Immature natural killer cell (primary cell): ENCODE data around the gene CDKL4. TPM values are rescaled to one million over a fixed set of nuclear protein-coding genes. Genes with fewer than 3 reads are reported as not detected.
"Not testable (repeated sequence)": the region's sequence is repeated elsewhere in the genome, so short reads cannot be mapped to it uniquely, and the experiment has no call there.

Experiments used
- DNase-seq, 3 donors: peaks; one replicate each; pipeline ENCODE4 v3.0.0; 2022; ENCODE audit warnings: mixed read lengths in 1 of 3
- H3K27ac Mint-ChIP-seq, 6 donors: one replicate each; pipeline ENCODE4 v1.8.0; 2020; ENCODE audit warnings: mixed read lengths in 6 of 6, mild to moderate bottlenecking in 5 of 6, inconsistent platforms in 4 of 6, moderate library complexity in 3 of 6
- H3K27me3 Mint-ChIP-seq, 3 donors: one replicate each; pipeline ENCODE4 v1.8.0; 2020 to 2021; ENCODE audit warnings: low read depth in 3 of 3, mild to moderate bottlenecking in 3 of 3, mixed read lengths in 3 of 3, moderate library complexity in 3 of 3, inconsistent platforms in 1 of 3
- H3K36me3 Mint-ChIP-seq, 3 donors: one replicate each; pipeline ENCODE4 v1.8.0; 2020; ENCODE audit warnings: mixed read lengths in 3 of 3, inconsistent platforms in 2 of 3, mild to moderate bottlenecking in 2 of 3
- H3K4me1 Mint-ChIP-seq, 2 donors: one replicate each; pipeline ENCODE4 v1.8.0; 2020; ENCODE audit warnings: inconsistent platforms in 2 of 2, mild to moderate bottlenecking in 2 of 2, mixed read lengths in 2 of 2, moderate library complexity in 1 of 2
- H3K4me3 Mint-ChIP-seq, 5 donors: one replicate each; pipeline ENCODE4 v1.8.0; 2020; ENCODE audit warnings: mild to moderate bottlenecking in 5 of 5, mixed read lengths in 5 of 5, inconsistent platforms in 3 of 5, moderate library complexity in 3 of 5
- H3K9me3 Mint-ChIP-seq, 6 donors: one replicate each; pipeline ENCODE4 v1.8.0; 2020; ENCODE audit warnings: mild to moderate bottlenecking in 6 of 6, mixed read lengths in 6 of 6, inconsistent platforms in 4 of 6, moderate library complexity in 3 of 6
- polyA plus RNA-seq, 3 donors: library from polyadenylated mRNA; unstranded; fragments of 300-500 nt; fragmentation: Illumina TruSeq; gene quantifications; one replicate each; pipeline ENCODE4 v1.2.3, GENCODE V29; 2021

CDKL4 gene
- polyA plus RNA-seq, 3 donors from 2014 or later = not detected

DNA sequence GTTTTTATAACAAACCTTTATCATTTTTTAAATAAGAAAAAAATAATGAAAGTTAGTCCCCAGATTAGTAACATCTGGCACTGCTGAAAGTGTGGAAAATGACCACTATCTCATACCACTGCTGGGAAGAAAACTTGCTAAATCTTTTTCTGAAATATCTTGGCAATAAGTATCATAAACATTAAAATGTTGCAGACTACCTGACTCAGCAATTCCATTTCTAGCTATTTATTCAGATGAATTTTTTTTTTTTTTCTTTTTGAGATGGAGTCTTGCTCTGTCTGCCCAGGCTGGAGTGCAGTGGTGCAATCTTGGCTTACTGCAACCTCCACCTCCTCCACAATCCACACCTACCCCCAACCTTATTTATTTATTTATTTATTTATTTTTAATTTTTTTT, 87.7 kb downstream of the CDKL4 start:
- H3K27ac Mint-ChIP-seq = no peak overlapping the region

DNA sequence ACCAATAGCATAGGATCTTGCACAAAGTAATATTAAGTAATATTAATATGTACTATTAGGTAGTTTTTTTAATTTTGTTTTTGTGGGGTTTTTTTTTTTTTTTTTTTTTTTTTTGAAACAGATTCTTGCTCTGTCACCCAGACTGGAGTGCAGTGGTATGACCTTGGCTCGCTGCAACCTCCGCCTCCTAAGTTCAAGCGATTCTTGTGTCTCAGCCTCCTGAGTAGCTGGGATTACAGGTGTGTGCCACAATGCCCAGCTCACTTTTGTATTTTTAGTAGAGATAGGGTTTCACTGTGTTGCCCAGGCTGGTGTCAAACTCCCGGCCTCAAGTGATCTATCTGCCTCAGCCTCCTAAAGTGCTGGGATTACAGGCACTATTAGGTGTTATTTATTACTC, 88.2 kb downstream of the CDKL4 start:
- H3K4me3 Mint-ChIP-seq, H3K36me3 Mint-ChIP-seq, DNase-seq, H3K9me3 Mint-ChIP-seq, H3K4me1 Mint-ChIP-seq, H3K27me3 Mint-ChIP-seq, H3K27ac Mint-ChIP-seq: not testable (repeated sequence)

More for the DNA sequence above, 87.7 kb downstream of the CDKL4 start:
- Mint-ChIP-seq H3K9me3 (no peaks in the 10 kb centered on the region), H3K4me1 (no peaks in the 10 kb centered on the region), H3K36me3 (no peaks in the 10 kb centered on the region), H3K27me3 (peaks cover 0 to 2% (median 0%) of the 10 kb centered on the region in 3 donors), H3K4me3 (no peak overlapping the region)
- DNase-seq = no peak

DNA sequence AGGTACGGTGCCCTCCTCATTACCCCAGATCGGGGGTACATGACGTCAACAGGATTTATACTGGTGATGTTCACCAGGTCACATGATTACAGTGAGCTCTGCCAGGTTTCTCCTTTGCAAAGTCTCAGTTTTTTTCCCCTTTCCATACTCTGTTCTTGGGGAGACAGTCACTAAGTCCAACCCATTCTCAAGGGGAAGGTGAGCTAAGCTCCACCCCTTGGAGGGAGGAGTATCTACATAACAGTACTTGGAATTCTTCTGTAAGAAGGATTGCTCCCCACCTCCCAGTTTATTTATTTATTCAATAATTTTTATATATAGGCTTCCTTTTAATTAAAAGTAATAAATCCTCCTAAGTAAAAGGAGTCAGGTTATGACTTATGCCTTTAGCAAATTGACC, 88.8 kb downstream of the CDKL4 start:
- peaks cover 0 to 2% (median 0%) of the 10 kb centered on the region in 3 donors for H3K27me3 Mint-ChIP-seq
- H3K4me3 Mint-ChIP-seq = no peak overlapping the region
- H3K36me3 Mint-ChIP-seq = no peaks in the 10 kb centered on the region
- no peaks in the 10 kb centered on the region for H3K9me3 Mint-ChIP-seq
- DNase-seq = no peak
- H3K27ac Mint-ChIP-seq = no peak overlapping the region
- no peaks in the 10 kb centered on the region for H3K4me1 Mint-ChIP-seq

DNA sequence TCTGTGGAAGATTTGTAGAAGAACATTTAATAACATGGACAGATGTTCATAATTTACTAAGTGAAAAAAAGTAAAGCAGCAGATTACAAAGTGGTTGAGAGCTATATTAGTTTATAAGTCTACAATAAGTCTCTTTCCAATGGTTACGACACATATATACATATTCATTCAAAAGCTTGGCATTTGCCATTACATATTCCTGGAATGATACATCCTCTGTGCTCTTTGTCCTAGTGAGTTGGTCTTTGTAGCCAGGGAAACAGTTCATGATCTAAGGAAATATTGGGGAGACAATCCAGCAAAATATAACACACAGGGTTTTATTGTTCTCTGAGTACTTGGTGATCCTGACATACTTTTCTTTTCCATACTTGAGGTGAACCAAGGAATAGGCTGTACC, 90.5 kb downstream of the CDKL4 start:
- Mint-ChIP-seq H3K27ac (no peak overlapping the region), H3K4me3 (no peak overlapping the region), H3K27me3 (peaks cover 0 to 2% (median 0%) of the 10 kb centered on the region in 3 donors), H3K9me3 (no peaks in the 10 kb centered on the region), H3K36me3 (no peaks in the 10 kb centered on the region), H3K4me1 (no peaks in the 10 kb centered on the region)
- no peak for DNase-seq

DNA sequence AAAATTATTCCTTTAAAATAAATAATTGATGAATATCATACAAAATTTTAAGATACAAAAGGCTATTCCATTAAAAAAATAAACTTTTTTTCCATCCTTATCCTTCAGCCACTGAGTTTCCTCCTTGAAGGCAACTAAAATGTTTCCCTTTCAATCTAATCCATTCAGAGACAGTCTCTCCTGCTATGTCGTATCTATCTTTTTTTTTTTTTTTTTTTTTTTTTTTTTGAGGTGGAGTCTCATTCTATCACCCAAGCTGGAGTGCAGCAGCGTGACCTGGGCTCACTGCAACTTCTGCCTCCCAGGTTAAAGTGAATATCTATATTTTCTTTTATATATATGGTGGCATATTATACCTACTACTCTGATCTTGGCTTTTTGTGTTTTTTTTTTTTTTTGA, 91.3 kb downstream of the CDKL4 start:
- H3K36me3 Mint-ChIP-seq = no peaks in the 10 kb centered on the region
- DNase-seq = no peak
- H3K4me1 Mint-ChIP-seq = no peaks in the 10 kb centered on the region
- H3K27me3 Mint-ChIP-seq = peaks cover 0 to 2% (median 0%) of the 10 kb centered on the region in 3 donors
- no peak overlapping the region for H3K27ac Mint-ChIP-seq
- no peak overlapping the region for H3K4me3 Mint-ChIP-seq
- no peaks in the 10 kb centered on the region for H3K9me3 Mint-ChIP-seq

DNA sequence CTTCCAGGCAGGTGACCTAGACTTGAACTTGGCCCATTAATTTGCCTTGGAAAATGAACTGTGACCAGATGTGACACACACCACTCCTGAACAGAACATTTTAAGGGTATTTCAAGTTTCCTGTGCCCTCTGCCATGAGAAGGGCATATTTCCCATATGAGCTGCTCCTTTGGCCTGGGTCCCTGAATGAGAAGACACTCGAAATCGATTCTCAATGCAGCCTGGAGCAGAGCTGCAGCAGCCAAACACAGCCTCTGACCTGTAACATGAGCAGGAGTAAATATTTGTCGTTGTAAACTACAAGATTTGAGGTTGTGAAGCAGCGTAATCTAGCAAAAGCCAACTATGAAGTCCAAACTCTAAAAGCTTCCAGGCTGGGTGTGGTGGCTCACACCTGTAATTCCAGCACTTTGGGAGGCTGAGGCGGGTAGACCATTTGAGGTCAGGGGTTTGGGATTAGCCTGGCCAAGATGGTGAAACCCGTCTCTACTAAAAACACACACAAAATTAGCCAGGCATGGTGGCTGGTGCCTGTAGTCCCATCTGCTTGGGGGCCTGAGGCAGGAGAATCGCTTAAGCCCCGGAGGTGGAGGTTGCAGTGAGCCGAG, 92.8 kb downstream of the CDKL4 start:
- peaks cover 0 to 2% (median 2%) of the 10 kb centered on the region in 3 donors for H3K27me3 Mint-ChIP-seq
- no peak for DNase-seq
- no peaks in the 10 kb centered on the region for H3K36me3 Mint-ChIP-seq
- H3K4me3 Mint-ChIP-seq = no peak overlapping the region
- no peak overlapping the region for H3K27ac Mint-ChIP-seq
- no peaks in the 10 kb centered on the region for H3K9me3 Mint-ChIP-seq
- H3K4me1 Mint-ChIP-seq = no peaks in the 10 kb centered on the region

DNA sequence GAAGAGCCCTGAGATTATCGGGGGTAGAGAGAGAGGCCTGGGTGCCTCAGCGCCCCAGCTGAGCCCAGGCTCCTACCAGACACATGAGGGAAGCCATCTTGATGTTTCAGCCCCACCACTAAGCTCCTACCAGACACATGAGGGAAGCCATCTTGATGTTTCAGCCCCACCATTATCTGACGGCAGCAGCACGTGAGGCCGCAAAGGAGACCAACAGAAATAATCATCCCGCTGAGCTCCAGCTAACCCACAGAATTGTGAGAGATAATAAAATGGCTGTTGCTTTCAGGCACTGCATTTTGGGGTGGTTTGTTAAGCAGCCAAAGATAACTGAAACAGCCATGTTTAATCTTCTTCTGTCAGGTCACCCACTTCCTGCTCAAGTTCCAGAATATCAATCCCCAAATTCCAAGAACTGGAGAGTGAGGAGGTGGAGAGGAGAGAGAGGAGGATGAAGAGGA, 93.6 kb downstream of the CDKL4 start:
- Mint-ChIP-seq H3K36me3 (no peaks in the 10 kb centered on the region), H3K27me3 (peaks cover 0 to 2% (median 2%) of the 10 kb centered on the region in 3 donors), H3K27ac (no peak overlapping the region), H3K9me3 (no peaks in the 10 kb centered on the region), H3K4me3 (no peak overlapping the region), H3K4me1 (no peaks in the 10 kb centered on the region)
- no peak for DNase-seq

DNA sequence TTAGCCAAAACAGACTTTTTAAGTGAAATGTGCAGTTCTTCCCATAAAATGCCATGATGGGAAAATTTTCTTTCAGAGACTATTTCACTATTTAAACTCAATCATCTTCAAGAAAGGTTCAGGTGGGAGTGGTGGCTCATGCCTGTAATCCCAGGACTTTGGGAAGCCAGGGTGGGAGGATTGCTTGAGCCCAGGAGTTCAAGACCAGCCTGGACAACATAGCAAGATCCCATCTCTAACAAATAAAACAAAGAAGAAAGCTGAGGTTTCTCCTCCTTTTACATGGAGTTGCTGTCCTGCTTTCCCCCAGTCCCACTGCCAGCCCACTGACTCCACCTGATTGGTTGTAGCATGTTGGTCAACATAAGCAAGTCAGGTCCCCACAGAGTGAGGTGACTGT, 97.1 kb downstream of the CDKL4 start:
- Mint-ChIP-seq H3K27ac (no peak overlapping the region), H3K4me1 (no peaks in the 10 kb centered on the region), H3K27me3 (peaks cover 0 to 2% (median 0%) of the 10 kb centered on the region in 3 donors), H3K9me3 (no peaks in the 10 kb centered on the region), H3K4me3 (no peak overlapping the region), H3K36me3 (no peaks in the 10 kb centered on the region)
- DNase-seq = no peak

DNA sequence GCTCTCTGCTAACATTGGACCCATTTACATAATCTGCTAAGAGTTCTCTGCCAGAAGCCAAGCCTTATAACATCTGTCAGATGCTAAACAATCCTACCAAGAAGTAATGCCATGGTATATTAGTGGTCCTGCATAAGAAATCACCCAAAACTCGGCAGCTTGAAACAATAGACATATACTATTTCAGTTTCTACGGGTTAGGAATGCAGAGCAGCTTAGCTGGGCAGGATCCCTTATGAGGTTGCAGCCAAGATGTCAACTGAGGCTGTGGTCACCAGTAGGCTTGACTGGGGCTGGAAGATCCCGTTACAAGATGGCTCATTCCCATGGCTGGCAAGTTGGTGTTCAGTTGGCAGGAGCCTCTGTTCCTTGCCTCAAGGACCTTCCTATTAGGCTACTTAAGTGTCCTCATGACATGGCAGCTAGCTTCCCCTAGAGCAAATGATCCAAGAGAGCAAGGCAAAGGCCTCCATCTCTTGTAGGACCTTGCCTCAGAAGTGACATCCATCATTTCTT, 97.8 kb downstream of the CDKL4 start:
- Mint-ChIP-seq H3K4me1 (no peaks in the 10 kb centered on the region), H3K36me3 (no peaks in the 10 kb centered on the region), H3K27ac (no peak overlapping the region), H3K9me3 (no peaks in the 10 kb centered on the region), H3K4me3 (no peak overlapping the region), H3K27me3 (peaks cover 0 to 2% (median 0%) of the 10 kb centered on the region in 3 donors)
- no peak for DNase-seq

DNA sequence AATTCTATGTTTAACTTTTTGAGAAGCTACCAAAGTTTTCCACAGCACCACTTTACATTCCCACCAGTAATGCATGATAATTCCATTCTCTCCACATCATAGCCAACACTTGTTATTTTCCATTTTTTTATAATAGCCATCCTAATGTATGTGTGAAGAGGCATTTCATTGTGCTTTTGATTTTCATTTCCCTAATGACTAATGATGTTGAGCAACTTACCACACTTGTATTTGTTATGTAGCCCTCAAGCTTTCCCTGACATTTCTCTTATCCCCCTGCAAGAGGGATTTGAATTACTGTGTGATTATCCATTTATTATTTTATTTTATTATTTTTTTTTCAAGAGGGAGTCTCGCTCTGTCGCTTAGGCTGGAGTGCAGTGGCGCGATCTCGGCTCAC, 99.4 kb downstream of the CDKL4 start:
- Mint-ChIP-seq H3K9me3 (no peaks in the 10 kb centered on the region), H3K4me1 (no peaks in the 10 kb centered on the region), H3K27ac (no peak overlapping the region), H3K36me3 (no peaks in the 10 kb centered on the region), H3K4me3 (no peak overlapping the region), H3K27me3 (peaks cover 0 to 2% (median 2%) of the 10 kb centered on the region in 3 donors)
- no peak for DNase-seq

DNA sequence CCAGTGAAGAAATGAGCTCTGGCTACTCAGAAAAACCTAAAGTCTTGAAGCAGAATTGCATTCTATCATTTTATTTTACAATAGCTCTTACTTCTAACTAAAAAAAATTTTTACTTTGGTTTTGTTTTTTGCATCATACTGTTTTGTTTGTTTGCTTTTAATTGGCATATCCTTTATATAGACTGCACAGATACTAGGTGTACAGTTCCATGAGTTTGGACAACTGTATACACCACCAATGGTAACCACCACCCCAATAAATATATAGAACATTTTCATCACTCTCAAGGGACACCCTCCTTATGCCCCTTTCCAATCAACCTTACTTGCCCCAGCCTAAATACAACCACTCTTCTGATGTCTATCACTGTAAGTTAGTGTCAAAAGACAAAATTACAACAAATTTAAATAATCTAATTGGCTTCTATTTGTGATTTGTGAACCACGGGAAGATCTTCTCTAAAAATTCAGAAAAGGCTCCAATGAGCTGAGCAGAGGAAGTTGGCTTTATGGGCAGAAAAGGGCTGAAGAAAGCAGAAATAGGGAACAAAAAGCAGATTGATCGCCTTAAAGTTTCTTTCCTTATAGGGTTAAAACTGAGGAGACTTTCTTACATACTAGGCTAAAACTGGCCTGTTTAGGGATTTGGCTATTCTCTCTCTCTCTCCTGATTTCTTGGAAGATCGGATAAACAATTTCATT, 100.7 kb downstream of the CDKL4 start:
- no peaks in the 10 kb centered on the region for H3K4me1 Mint-ChIP-seq
- DNase-seq = no peak
- H3K27ac Mint-ChIP-seq = no peak overlapping the region
- no peaks in the 10 kb centered on the region for H3K9me3 Mint-ChIP-seq
- peaks cover 0 to 2% (median 2%) of the 10 kb centered on the region in 3 donors for H3K27me3 Mint-ChIP-seq
- H3K36me3 Mint-ChIP-seq = no peaks in the 10 kb centered on the region
- no peak overlapping the region for H3K4me3 Mint-ChIP-seq

DNA sequence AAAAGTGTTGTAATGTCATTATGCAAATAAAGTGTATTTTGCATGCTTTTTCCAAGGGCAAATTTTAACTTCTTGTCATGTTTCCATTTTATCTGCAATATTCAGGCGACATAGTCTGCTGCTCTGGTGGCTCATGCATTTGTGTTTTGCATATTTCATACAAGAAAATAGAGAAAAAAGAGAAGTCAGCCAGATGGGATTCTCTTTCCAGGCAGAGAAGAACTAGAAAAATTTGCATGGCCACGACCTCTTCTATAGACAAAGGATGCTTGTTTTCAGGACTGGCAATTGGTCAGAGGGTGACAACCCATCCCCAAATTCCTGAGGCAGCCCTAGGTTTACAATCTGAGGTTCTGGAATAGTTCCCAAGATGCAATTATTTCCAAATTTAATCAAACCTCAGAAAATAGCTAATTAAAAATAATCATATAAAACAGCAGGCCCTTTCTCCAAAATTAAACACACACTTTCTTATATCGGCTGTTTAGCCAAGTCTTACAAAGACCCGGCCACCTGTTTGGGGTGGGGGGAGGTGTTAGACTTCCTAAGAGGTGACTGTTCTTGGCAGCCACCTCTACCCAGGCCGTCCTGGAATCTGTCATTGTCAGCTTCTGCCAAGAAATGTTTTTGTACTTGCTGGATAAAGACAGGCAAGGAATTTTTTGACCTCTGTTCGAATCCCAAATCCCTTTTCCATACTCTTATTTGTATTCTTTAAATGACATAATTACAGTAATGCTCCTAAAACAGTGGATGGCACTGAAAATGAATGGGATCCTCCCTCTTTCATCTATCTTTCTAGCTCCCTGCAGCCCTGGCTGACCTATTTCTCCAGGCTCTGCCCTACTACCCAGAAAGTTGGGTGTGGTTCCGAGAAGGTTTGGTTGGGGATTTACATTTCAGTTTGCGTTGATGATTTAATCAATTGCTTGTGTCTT, 102.2 kb downstream of the CDKL4 start:
- no peak overlapping the region for H3K27ac Mint-ChIP-seq

DNA sequence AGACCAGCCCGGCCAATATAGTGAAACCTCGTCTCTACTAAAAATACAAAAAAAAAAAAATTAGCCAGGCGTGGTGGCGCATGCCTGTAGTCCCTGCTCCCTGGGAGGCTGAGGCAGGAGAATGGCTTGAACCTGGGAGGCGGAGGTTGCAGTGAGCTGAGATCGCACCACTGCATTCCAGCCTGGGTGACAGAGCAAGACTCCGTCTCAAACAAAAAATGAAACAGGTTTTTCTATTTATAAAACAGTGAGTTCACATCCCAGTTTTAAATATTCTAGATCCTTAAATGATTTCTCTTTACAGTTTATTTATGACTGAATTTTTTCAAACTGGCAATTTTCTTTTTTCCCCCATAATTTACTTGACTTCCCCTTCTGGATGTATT, 102.8 kb downstream of the CDKL4 start:
- H3K36me3 Mint-ChIP-seq, H3K27ac Mint-ChIP-seq, H3K4me3 Mint-ChIP-seq, DNase-seq, H3K9me3 Mint-ChIP-seq, H3K27me3 Mint-ChIP-seq: not testable (repeated sequence)
- H3K4me1 Mint-ChIP-seq = peaks cover 8 to 13% of the 10 kb centered on the region in 2 donors

More for the DNA sequence above, 102.2 kb downstream of the CDKL4 start:
- H3K36me3 Mint-ChIP-seq = no peaks in the 10 kb centered on the region
- peaks cover 0 to 2% (median 0%) of the 10 kb centered on the region in 3 donors for H3K27me3 Mint-ChIP-seq
- no peak for DNase-seq
- peaks cover 5 to 6% of the 10 kb centered on the region in 2 donors for H3K4me1 Mint-ChIP-seq
- H3K4me3 Mint-ChIP-seq = no peak overlapping the region
- H3K9me3 Mint-ChIP-seq = no peaks in the 10 kb centered on the region
